ENCODE results near the gene NRBP1. TPM values are rescaled to one million over a fixed set of nuclear protein-coding genes. Genes with fewer than 3 reads are reported as not detected.

NRBP1 gene
- total and polyA plus RNA-seq, 2 of the 8 experiments (the other 6 are each of a cell fraction or from before 2014, with no cell fraction given) = 115 to 145 TPM

DNA sequence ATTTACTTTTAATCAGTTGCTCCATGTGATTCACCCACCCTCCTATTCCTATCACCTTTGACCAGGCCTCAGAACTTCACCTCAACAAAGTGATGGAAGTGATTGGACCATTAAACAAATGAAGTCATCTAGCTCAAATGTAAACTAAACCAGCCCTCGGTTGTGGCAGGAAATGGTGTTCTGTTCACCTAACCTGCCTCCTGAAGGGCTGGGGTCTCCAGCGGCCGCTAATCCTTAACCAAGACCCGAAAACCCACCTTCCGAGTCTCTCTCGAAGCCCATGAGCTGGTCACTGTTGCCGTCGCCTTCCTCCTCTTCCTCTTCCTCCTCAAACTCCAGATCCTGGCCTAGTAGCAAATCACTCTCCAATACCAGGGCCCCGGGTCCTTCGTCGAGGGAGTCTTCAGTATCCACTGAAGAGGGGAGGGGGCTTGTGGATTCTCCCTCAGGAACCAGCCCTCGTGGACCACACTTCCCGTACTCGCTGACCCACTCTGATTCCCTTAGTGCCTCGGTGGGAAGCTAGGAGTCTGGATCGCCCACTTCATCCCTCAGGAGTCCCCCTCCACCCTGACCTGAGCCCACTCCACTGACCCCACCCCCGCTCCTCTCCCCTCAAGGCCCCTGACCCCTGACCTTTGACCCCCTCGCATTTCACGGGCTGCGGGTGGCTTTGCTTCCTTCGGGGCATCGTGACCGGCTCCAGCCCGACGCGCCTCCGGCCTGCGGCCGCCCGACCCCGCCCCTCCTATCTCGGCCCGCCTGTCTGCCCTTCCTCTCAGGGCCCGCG, 48.4 kb upstream of the NRBP1 start:
- H4K5ac ChIP-seq (ENCODE audit: insufficient read length, low read depth, low read length) = peak overlapping the region; percentile 72
- H2BK20ac ChIP-seq (ENCODE audit: low read length) = no peak overlapping the region
- peak overlapping the region; percentile 61 for H3K4ac ChIP-seq (replicated peaks; ENCODE audit: insufficient read length, low read depth, low read length)
- H3K79me2 ChIP-seq (ENCODE audit: control insufficient read depth in 1 of 2, insufficient read depth in 2 of 2, low read length in 2 of 2) = peaks cover 0 to 12% of the 10 kb centered on the region in 2 experiments; a peak in 2 of 4 replicates
- H2BK120ac ChIP-seq (replicated peaks; ENCODE audit: low read depth, low read length) = no peak overlapping the region
- H3K9me3 ChIP-seq (ENCODE audit: insufficient read depth in 2 of 2, low read depth in 1 of 2, low read length in 1 of 2) = no peaks in the 10 kb centered on the region
- POLR2A ChIA-PET (ENCODE audit: partially characterized antibody) = interaction anchor here (0.7 to 9.5 kb wide), 31 partner anchors 8 to 283 kb away, joined by 3 to 114 read pairs (median 4); partner anchors contain the start of genes CCDC121, EIF2B4, GPN1 and GTF3C2
- peak overlapping the region; percentile 65 to 96 (median 82) for H3K4me3 ChIP-seq (ENCODE audit: extremely low read depth in 1 of 4, insufficient read depth in 2 of 4, low read depth in 3 of 4, low read length in 4 of 4)
- peaks cover 7% of the 10 kb centered on the region for H3K23me2 ChIP-seq (ENCODE audit: low read depth, low read length)
- H4K91ac ChIP-seq (replicated peaks; ENCODE audit: insufficient read length, low read length) = peak overlapping the region; percentile 1
- WGBS, 2 experiments (ENCODE audit: extremely low coverage in 1 of 2, insufficient coverage in 1 of 2, insufficient read length in 1 of 2, insufficient replicate concordance in 2 of 2, low coverage in 1 of 2, low lambda C conversion rate in 2 of 2, missing lambda C conversion rate in 1 of 2) = 8% methylated on average over 17 of the region's 35 CpGs; no CpG with 5 or more reads in 1 of the 2 experiments
- H3K14ac ChIP-seq (ENCODE audit: insufficient read length) = peak overlapping the region; percentile 0
- CTCF ChIA-PET (ENCODE audit: partially characterized antibody) = interaction anchor here (0.7 to 1.4 kb wide), 10 partner anchors 8 to 69 kb away, joined by 3 to 9 read pairs (median 3); partner anchors contain the start of gene GTF3C2
- H2AFZ ChIP-seq (ENCODE audit: low read length) = no peak overlapping the region
- H3K27me3 ChIP-seq (replicated peaks in 1 of 4; ENCODE audit: control insufficient read depth in 3 of 4, extremely low read depth in 1 of 4, insufficient read depth in 3 of 4, low read length in 3 of 4) = no peaks in the 10 kb centered on the region
- peak overlapping the region; percentile 98; the same call in 1 of the 2 replicates for H4K8ac ChIP-seq (ENCODE audit: extremely low read depth, insufficient read depth, low read length)
- H3K79me1 ChIP-seq (ENCODE audit: low read depth, low read length) = peaks cover 8% of the 10 kb centered on the region; the same call in 1 of the 2 replicates
- DNase-seq (ENCODE audit: low read depth in 1 of 2, low spot score in 2 of 2) (no peak), FAIRE-seq (peak; percentile 63)
- H2BK15ac ChIP-seq (ENCODE audit: low read length) = 0 out of 2 replicates have a peak overlapping the region, but pooled peaks have one; percentile 92
- H3K56ac ChIP-seq (replicated peaks; ENCODE audit: insufficient read length, low read depth, low read length) = peak overlapping the region; percentile 63
- peak overlapping the region; percentile 85 for H3K27ac ChIP-seq (ENCODE audit: low read depth, low read length)
- H3K23ac ChIP-seq (ENCODE audit: insufficient read length) = no peak overlapping the region
- H2BK5ac ChIP-seq (ENCODE audit: low read depth, low read length) = peak overlapping the region; percentile 92
- H3K4me1 ChIP-seq (replicated peaks in 1 of 4; ENCODE audit: control insufficient read depth in 3 of 4, insufficient read depth in 4 of 4, low read length in 3 of 4) = peaks cover 0 to 8% (median 2%) of the 10 kb centered on the region in 4 experiments; a peak in 5 of 7 replicates
- H3K9ac ChIP-seq (replicated peaks in 1 of 4; ENCODE audit: extremely low read depth in 1 of 4, low read depth in 3 of 4, low read length in 3 of 4) = peak overlapping the region; percentile 78 to 89 (median 84)
- peak overlapping the region; percentile 88 to 96 for H3K4me2 ChIP-seq (ENCODE audit: insufficient read depth in 1 of 2, low read depth in 2 of 2, low read length in 2 of 2)
- H2AK5ac ChIP-seq (ENCODE audit: low read depth, low read length) = no peak overlapping the region
- H3K36me3 ChIP-seq (ENCODE audit: control insufficient read depth in 2 of 4, insufficient read depth in 4 of 4, low read length in 3 of 4) = peaks cover 46 to 70% (median 61%) of the 10 kb centered on the region in 4 experiments
- H2BK12ac ChIP-seq (ENCODE audit: low read depth, low read length) = 0 out of 2 replicates have a peak overlapping the region, but pooled peaks have one; percentile 27
- H3K18ac ChIP-seq (ENCODE audit: extremely low read depth, low read length) = peak overlapping the region; percentile 90; the same call in 1 of the 2 replicates
- peaks cover 4 to 8% of the 10 kb centered on the region in 2 experiments for H4K20me1 ChIP-seq (replicated peaks in 1 of 2; ENCODE audit: control insufficient read depth in 1 of 2, insufficient read depth in 2 of 2, low read length in 2 of 2)
- TF ChIP-seq SAP30 (IDR thresholded peaks at IDR 0.05; ENCODE audit: insufficient read depth, insufficient replicate concordance, low read length) = peak; percentile 16
- no peak for TF ChIP-seq SIRT6 (IDR thresholded peaks at IDR 0.05; ENCODE audit: low read length)
- TF ChIP-seq, protein P1, sequence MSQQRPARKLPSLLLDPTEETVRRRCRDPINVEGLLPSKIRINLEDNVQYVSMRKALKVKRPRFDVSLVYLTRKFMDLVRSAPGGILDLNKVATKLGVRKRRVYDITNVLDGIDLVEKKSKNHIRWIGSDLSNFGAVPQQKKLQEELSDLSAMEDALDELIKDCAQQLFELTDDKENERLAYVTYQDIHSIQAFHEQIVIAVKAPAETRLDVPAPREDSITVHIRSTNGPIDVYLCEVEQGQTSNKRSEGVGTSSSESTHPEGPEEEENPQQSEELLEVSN (IDR thresholded peaks at IDR 0.05) = no peak
- TF ChIP-seq POLR2AphosphoS5 (IDR thresholded peaks at IDR 0.05; ENCODE audit: low read depth, low read length) = peak; percentile 47; the same call in 1 of the 2 replicates

Measured in H1 (cell line).